ENCODE measurements around the gene CDRT4. TPM values are rescaled to one million over a fixed set of nuclear protein-coding genes. Genes with fewer than 3 reads are reported as not detected.

The CDRT4 gene
- total RNA-seq (2022; extraction: Qiagen RNA extraction; ENCODE audit: low read depth) = 0.49 to 0.95 TPM (median 0.58 TPM) in 4 of 5 replicates, not detected in the other

DNA sequence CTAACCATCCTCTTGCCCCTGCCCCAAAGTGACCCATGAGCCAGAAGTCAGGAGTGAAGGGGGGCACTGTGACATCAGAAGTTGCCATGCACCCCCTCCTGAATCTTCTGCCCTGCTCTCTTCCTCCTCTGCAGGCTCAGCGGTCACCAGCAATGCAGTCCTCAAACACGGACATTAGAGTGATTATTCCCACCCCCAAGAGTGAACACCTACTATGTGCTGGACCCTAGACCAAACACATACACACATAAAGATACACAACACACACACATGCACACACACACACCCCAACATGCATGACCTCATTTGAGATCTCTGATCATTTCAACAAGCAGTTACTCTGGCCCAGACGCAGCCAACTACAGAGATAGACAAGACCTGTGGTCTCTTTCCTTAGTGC is at the start of gene CDRT4:
Gene CDRT4 (minus strand): TSS at position 30 of the 400 bp plus-strand sequence. CDS start 27,383 bp downstream, outside the sequence.

Other genes with a start within 250 kb of the CDRT4 start
- 203 to 258 TPM (median 226 TPM) in 5 replicates for gene PMP22, start 202.3 kb downstream of the CDRT4 start, total RNA-seq (2022; extraction: Qiagen RNA extraction; ENCODE audit: low read depth)
- gene TEKT3, start 126.0 kb downstream of the CDRT4 start, total RNA-seq (2022; extraction: Qiagen RNA extraction; ENCODE audit: low read depth) = 0.25 TPM in 1 of 5 replicates, not detected in the others
- gene TVP23C, start 95.9 kb upstream of the CDRT4 start, total RNA-seq (2022; extraction: Qiagen RNA extraction; ENCODE audit: low read depth) = 7.5 to 14.0 TPM (median 9.0 TPM) in 5 replicates
- gene FBXW10B, start 152.1 kb upstream of the CDRT4 start, total RNA-seq (2022; extraction: Qiagen RNA extraction; ENCODE audit: low read depth) = 2.1 to 4.6 TPM (median 2.9 TPM) in 5 replicates
- 211 to 263 TPM (median 234 TPM) in 5 replicates for gene TRIM16, start 216.7 kb upstream of the CDRT4 start, total RNA-seq (2022; extraction: Qiagen RNA extraction; ENCODE audit: low read depth)
- 21.4 to 39.2 TPM (median 27.6 TPM) in 5 replicates for gene ZNF286A, start 232.1 kb upstream of the CDRT4 start, total RNA-seq (2022; extraction: Qiagen RNA extraction; ENCODE audit: low read depth)